Right forelimb (tissue), 1 donor: ENCODE results near the gene PLCH2.

Experiments used
- DNase-seq: peaks from one replicate; pipeline ENCODE4 v3.0.0-alpha.2; 2018

The PLCH2 gene

DNA sequence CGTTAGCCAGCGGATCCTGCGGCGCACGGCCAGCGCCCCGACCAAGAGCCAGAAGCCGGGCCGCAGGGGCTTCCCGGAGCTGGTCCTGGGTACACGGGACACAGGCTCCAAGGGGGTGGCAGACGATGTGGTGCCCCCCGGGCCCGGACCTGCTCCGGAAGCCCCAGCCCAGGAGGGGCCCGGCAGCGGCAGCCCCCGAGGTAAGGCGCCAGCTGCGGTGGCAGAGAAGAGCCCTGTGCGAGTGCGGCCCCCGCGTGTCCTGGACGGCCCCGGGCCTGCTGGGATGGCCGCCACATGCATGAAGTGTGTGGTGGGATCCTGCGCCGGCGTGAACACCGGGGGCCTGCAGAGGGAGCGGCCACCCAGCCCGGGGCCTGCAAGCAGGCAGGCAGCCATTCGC lies 26.1 kb downstream of the PLCH2 start:
- DNase-seq, result no peak

DNA sequence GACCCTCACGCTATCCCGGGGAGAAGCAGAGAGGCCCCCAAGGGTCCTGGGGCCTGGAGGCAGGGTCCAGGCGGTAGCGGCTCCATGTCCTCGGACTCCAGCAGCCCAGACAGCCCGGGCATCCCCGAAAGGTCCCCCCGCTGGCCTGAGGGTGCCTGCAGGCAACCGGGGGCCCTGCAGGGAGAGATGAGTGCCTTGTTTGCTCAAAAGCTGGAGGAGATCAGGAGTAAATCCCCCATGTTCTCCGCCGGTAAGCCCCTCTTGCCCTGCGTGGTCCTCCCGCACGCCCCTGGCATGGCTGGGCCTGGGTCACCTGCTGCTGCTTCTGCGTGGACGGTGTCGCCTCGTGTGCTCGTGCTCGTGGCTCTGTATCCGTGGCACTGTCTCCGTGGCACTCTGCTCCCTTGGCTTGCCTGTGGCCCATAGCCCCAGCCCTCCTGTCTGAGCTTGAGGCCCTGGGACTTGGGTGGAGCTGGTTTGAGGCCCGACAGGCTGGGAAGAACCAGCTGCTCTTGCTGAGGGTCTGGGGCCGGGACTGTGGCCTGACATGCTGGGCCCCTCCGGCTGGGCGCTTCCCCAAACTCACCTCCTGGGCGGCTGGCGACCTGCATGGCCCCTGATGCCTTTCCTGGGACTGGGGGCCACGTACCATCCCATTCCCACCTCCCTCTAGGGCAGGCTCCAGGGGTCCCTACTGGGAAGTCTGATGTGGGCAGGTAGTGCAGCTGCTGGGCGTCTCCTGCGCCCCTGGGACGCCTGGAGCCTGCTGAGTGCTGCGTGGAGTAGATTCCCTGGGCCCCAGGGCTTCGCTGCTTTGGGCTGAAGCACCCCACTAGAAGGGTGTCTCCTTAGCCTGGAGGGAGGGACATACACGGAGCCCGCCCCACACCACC lies 26.8 kb downstream of the PLCH2 start:
- DNase-seq, result no peak

DNA sequence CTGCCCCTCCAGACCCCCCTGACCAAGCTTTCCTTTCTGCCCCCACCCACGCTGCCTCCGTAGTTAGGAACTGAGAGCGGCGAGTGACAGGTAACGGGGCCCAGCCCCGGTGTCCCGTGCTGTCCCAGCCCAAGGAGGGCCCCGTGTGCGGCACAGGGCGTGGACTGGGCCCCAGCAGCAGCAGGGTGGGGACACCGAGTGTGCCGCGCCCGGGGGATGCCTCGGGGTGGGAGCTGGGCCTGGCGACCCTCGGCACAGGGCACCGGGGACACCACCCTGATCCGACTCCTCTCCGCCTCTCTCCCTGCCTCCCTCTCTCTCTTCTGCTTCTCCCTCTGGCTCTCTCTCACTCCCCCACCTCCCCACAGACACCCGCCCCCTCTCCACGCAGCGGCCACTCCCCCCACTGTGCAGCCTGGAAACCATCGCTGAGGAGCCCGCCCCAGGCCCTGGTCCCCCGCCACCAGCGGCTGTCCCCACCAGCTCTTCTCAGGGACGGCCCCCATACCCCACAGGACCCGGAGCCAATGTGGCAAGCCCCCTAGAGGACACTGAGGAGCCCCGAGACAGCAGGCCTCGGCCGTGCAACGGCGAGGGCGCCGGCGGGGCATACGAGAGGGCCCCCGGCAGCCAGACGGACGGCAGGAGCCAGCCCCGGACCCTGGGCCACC lies 27.6 kb downstream of the PLCH2 start:
- no peak for DNase-seq

DNA sequence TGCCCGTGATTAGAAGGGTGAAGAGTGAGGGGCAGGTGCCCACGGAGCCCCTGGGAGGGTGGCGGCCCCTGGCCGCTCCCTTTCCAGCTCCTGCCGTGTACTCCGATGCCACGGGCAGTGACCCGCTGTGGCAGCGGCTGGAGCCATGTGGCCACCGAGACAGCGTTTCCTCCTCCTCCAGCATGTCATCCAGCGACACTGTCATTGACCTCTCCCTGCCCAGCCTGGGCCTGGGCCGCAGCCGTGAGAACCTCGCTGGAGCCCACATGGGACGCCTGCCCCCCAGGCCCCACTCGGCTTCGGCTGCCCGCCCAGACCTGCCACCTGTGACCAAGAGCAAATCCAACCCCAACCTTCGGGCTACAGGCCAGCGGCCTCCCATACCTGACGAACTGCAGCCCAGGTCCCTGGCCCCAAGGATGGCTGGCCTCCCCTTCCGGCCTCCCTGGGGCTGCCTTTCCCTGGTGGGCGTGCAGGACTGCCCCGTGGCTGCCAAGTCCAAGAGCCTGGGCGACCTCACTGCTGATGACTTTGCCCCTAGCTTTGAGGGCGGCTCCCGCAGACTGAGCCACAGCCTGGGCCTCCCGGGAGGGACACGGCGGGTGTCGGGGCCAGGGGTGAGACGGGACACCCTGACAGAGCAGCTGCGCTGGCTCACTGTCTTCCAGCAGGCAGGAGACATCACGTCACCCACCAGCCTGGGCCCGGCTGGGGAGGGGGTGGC lies 28.3 kb downstream of the PLCH2 start:
- DNase-seq, result no peak

GRCh38 chr1:2504949-2505272 lies 28.8 kb downstream of the PLCH2 start:
- DNase-seq, result no peak

- DNase-seq, result no peak
Observed at GRCh38 chr1:2505461-2505994, 29.4 kb downstream of the PLCH2 start.

- no peak for DNase-seq
Observed at GRCh38 chr1:2506007-2506860, 30.1 kb downstream of the PLCH2 start.

GRCh38 chr1:2506901-2507565 lies 30.9 kb downstream of the PLCH2 start:
- DNase-seq, result no peak

GRCh38 chr1:2507744-2508155 lies 31.7 kb downstream of the PLCH2 start:
- no peak for DNase-seq

- DNase-seq, result no peak
Observed at GRCh38 chr1:2508180-2508579, 32.1 kb downstream of the PLCH2 start.

GRCh38 chr1:2508751-2509150 lies 32.7 kb downstream of the PLCH2 start:
- no peak for DNase-seq

DNA sequence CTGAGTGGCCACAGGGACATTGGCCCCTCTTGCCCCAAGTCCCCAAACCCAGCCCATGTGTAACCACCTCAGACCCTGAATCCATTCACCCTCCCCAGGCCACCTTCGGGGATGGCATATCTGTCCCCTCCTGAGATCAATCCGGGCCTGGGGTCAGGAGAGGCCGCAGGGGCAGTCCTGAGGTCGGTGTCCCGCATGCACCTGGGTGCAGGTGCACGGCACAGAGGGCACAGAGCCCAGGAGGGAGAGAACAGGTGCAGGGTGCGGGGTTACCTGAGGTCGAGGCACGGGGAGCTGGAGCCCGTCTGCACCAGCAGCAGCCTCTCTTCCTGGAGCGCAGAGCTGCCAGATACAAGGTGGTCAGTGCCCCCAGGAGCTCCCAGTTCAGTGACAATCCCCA lies 33.5 kb downstream of the PLCH2 start:
- DNase-seq, result no peak

- DNase-seq, result no peak
Observed at GRCh38 chr1:2510366-2511155, 34.5 kb downstream of the PLCH2 start.

- no peak for DNase-seq
Observed at GRCh38 chr1:2512862-2513421, 36.9 kb downstream of the PLCH2 start.

- DNase-seq, result no peak
Observed at GRCh38 chr1:2513939-2514652, 38.0 kb downstream of the PLCH2 start.

DNA sequence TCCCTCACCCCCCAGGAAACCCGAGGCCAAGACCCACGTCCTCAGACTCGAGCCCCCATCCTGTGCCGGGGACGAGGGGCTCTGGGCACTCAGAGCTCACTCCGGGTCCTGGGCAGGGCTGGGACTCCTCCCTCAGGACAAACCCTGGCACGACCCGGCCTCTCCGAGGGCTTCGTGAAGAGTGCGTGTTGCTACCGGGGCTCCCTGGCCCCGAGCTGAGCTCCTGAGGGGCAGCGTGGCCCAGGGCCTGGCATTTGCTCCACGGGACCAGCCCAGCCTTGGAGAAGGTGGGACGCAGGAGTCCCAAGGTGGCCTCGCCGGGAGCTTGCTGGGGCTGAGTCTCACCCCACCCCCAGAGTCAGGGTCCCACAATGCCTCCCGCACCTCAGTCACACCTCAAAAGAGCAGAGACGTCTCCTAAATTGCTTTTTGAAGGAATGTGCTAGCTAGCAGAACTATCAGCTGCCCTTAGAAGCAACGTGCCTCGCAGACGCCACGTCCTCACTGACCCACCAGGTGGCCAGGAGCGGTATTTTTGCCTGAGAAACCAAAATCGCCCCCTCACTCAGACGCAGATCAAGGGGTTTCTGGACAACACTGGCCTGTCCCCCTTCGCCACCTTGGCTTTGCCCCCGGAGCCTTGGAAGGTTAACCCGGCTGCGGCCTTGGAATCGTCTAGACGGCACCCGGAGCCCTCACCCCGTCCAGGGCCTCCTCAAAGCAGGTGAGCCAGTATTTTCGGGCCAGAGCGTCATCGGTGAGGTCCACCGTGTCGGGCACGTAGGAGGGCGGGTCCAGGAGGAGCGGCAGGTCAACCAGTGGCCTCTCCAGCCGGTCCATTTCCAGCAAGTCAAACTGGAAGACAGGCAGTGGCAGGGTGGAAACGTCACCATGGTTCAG lies 39.0 kb downstream of the PLCH2 start:
- DNase-seq, result no peak

DNA sequence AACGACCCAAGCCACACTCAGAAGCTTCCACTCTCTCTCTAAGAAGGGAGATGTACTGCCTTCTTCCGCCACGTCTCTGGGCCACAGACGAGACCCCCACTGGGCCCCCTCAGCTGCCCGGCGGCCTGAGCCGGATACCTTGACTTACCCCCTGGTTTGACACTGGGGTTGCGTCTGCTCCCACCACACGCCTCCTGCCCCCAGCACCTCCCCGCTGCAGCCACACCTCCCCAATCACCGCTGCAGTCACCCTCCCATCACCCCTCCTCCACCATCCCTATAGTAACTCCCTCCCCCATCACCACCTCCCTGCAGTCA lies 39.6 kb downstream of the PLCH2 start:
- DNase-seq, result no peak

DNA sequence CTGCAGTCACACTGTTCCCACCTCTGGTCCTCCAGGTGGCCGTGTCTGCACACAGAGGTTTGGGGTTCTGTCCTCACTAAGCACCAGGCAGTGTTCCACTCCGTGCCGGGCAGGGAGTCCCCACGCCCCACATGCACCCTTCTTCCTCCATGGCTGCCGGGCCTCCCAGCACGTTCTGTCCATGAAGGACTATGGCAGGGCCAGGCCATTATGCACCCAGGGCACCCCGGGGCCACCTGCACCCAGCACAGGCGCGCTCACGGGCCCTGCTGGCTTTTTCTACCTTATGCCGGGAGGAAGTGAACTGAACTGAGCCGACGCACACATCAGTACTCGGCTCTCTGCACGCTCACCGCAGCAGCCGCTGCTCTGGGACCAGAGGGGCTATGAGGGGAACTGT lies 40.0 kb downstream of the PLCH2 start:
- DNase-seq, result no peak

- DNase-seq, result no peak
Observed at GRCh38 chr1:2516946-2517345, 40.9 kb downstream of the PLCH2 start.
